Naive thymus-derived CD4-positive, alpha-beta T cell (primary cell): ENCODE measurements around the gene XRN1. TPM values are rescaled to one million over a fixed set of nuclear protein-coding genes. Genes with fewer than 3 reads are reported as not detected.

Experiments
- ATAC-seq: fragments of 150-1000 bp; cut with Tn5 transposase; 2 replicates; pipeline ENCODE4 v1.10.0; 2021; ENCODE audit warnings: mild to moderate bottlenecking, moderate library complexity
- CTCF ChIA-PET: fragments of 350-600 bp; sonication (Branson Sonifier 250); formaldehyde crosslinking; loops from one replicate; lab custom pipeline; 2021; ENCODE audit warnings: antibody characterized with exemption; lab: Charles Lee
- POLR2A ChIA-PET: fragments of 350-600 bp; sonication (Branson Sonifier 250); formaldehyde crosslinking; loops from one replicate; lab custom pipeline; 2021; ENCODE audit warnings: antibody characterized with exemption, inconsistent platforms; lab: Charles Lee
- DNase-seq, 9 donors: peaks; one replicate each; pipeline versions ENCODE4 v3.0.0 to v3.0.0-alpha.2; 2020 to 2022; ENCODE audit warnings: mixed read lengths in 1 of 9
- H3K27ac ChIP-seq: one replicate; pipeline ENCODE4 v1.7.0; 2013; ENCODE audit warnings: mild to moderate bottlenecking, low read depth, low read length, moderate library complexity
- H3K27me3 ChIP-seq, 2 donors: one replicate each; pipeline ENCODE4 v1.7.0; 2013; ENCODE audit warnings: low read length in 2 of 2, mild to moderate bottlenecking in 2 of 2, moderate library complexity in 2 of 2; ENCODE audit not compliant: control insufficient read depth in 2 of 2, insufficient read depth in 2 of 2
- H3K36me3 ChIP-seq, 3 experiments: 1 replicate in 2 of 3; 2 replicates in 1 of 3; pipeline ENCODE4 v1.7.0; 2013; ENCODE audit warnings: low read length in 3 of 3, mild to moderate bottlenecking in 3 of 3, moderate library complexity in 1 of 3; ENCODE audit not compliant: insufficient read depth in 3 of 3, control insufficient read depth in 2 of 3
- H3K4me1 ChIP-seq, 2 donors: one replicate each; pipeline ENCODE4 v1.7.0; 2013; ENCODE audit warnings: low read length in 2 of 2, mild to moderate bottlenecking in 2 of 2, moderate library complexity in 1 of 2; ENCODE audit not compliant: control insufficient read depth in 2 of 2, insufficient read depth in 2 of 2
- H3K4me3 ChIP-seq: 2 replicates; pipeline ENCODE4 v1.7.0; 2013; ENCODE audit warnings: mild to moderate bottlenecking, low read length
- H3K9me3 ChIP-seq, 3 experiments: 1 replicate in 2 of 3; 2 replicates in 1 of 3; pipeline ENCODE4 v1.7.0; 2013; ENCODE audit warnings: low read length in 3 of 3; ENCODE audit not compliant: control insufficient read depth in 2 of 3
- H3K27ac Mint-ChIP-seq, 9 donors: one replicate each; pipeline ENCODE4 v1.8.0; 2020 to 2022; ENCODE audit warnings: mixed read lengths in 9 of 9, mild to moderate bottlenecking in 8 of 9, moderate library complexity in 5 of 9, inconsistent platforms in 2 of 9
- H3K27me3 Mint-ChIP-seq, 5 donors: one replicate each; pipeline ENCODE4 v1.8.0; 2021 to 2022; ENCODE audit warnings: mixed read lengths in 5 of 5, mild to moderate bottlenecking in 1 of 5
- H3K36me3 Mint-ChIP-seq, 5 donors: one replicate each; pipeline ENCODE4 v1.8.0; 2020 to 2022; ENCODE audit warnings: mixed read lengths in 5 of 5, mild to moderate bottlenecking in 3 of 5, inconsistent platforms in 1 of 5
- H3K4me1 Mint-ChIP-seq, 7 donors: one replicate each; pipeline ENCODE4 v1.8.0; 2020 to 2022; ENCODE audit warnings: mixed read lengths in 7 of 7, mild to moderate bottlenecking in 3 of 7, inconsistent platforms in 1 of 7
- H3K4me3 Mint-ChIP-seq, 10 donors: one replicate each; pipeline ENCODE4 v1.8.0; 2020 to 2022; ENCODE audit warnings: mild to moderate bottlenecking in 10 of 10, mixed read lengths in 10 of 10, moderate library complexity in 6 of 10, inconsistent platforms in 2 of 10
- H3K9me3 Mint-ChIP-seq, 11 donors: one replicate each; pipeline ENCODE4 v1.8.0; 2020 to 2022; ENCODE audit warnings: mixed read lengths in 11 of 11, mild to moderate bottlenecking in 4 of 11, inconsistent platforms in 1 of 11, moderate library complexity in 1 of 11
- intact Hi-C, 2 donors: fragments of 100-400 bp; cut with micrococcal nuclease; formaldehyde crosslinking; loops; one replicate each; pipeline ENCODE4 v1.15.1; 2023
- polyA plus RNA-seq, 2 donors: library from polyadenylated mRNA; unstranded; fragments of 300-500 nt; fragmentation: Illumina TruSeq; gene quantifications; one replicate each; pipeline ENCODE4 v1.2.3, GENCODE V29; 2021
- total RNA-seq, 6 experiments: library from RNA in 5 of 6; stranded (reverse) in 5 of 6; gene quantifications; 1 replicate in 5 of 6; 2 replicates in 1 of 6; pipeline ENCODE4 v1.2.3 and lab custom pipeline; 2021 to 2026

The XRN1 gene
- total and polyA plus RNA-seq, 7 experiments from 2014 or later = 40.9 to 123 (median 94.7) TPM

DNA sequence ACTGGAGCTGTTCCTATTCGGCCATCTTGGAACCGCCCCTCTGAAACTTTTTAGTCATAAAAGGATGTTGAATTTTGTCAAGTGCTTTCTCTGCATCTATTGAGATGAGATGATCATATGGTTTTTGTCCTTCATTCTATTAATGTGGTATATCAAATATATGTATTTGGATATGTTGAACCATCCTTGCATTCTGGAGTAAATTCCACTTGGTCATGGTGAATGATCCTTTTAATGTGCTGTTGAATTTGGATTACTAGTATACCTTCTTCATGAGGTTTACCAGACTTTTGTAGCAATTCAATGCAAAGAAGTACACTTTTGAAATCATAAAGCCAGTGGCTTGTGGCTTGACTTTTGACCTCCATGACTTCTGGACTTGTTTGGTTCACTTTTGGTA lies 33.4 kb upstream of the XRN1 start:
- peaks cover 0 to 30% (median 5%) of the 10 kb centered on the region in 11 donors for H3K9me3 Mint-ChIP-seq
- ChIA-PET POLR2A (no interaction called here), CTCF (no interaction called here)
- intact Hi-C loops = no loop called here
- no peak overlapping the region for H3K4me3 Mint-ChIP-seq
- H3K4me1 ChIP-seq = no peaks in the 10 kb centered on the region
- H3K9me3 ChIP-seq = peaks cover 0 to 9% (median 0%) of the 10 kb centered on the region in 3 experiments
- H3K27ac Mint-ChIP-seq = no peak overlapping the region
- H3K36me3 Mint-ChIP-seq = peaks cover 12 to 69% (median 43%) of the 10 kb centered on the region in 5 donors
- no peaks in the 10 kb centered on the region for H3K4me1 Mint-ChIP-seq
- ATAC-seq = no peak
- no peak overlapping the region for H3K4me3 ChIP-seq
- no peak for DNase-seq
- H3K36me3 ChIP-seq = peaks cover 6 to 46% (median 19%) of the 10 kb centered on the region in 3 experiments
- H3K27me3 ChIP-seq = no peaks in the 10 kb centered on the region
- no peaks in the 10 kb centered on the region for H3K27me3 Mint-ChIP-seq
- H3K27ac ChIP-seq = no peak overlapping the region

DNA sequence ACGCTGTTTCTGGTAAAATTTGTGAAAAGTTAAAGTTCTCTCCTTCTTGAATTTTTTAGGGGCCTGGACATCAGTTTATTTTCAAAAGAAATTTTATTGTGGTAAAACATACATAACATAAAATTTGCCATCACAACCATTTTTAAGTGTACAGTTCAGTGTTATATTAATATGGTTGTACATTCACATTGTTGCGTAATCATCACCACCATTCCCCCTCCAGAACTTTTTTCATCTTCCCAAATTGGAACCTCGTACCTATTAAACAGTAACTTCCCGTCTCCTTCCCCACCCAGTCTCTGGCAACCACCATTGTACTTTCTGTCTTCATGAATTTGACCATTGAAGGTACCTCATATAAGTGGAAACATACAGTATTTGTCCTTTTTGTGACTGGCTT lies 23.0 kb upstream of the XRN1 start:
- Mint-ChIP-seq H3K27ac (peak overlapping the region in 4 of 9 donors; percentile 3 to 46 (median 20)), H3K27me3 (no peaks in the 10 kb centered on the region), H3K4me1 (no peaks in the 10 kb centered on the region), H3K4me3 (no peak overlapping the region), H3K9me3 (peaks cover 0 to 5% (median 1%) of the 10 kb centered on the region in 11 donors), H3K36me3 (peaks cover 0 to 24% (median 20%) of the 10 kb centered on the region in 5 donors)
- CTCF ChIA-PET = no interaction called here
- Histone ChIP-seq H3K27ac (no peak overlapping the region), H3K27me3 (no peaks in the 10 kb centered on the region), H3K4me3 (no peak overlapping the region), H3K4me1 (no peaks in the 10 kb centered on the region), H3K36me3 (peaks cover 0 to 6% (median 0%) of the 10 kb centered on the region in 3 experiments), H3K9me3 (no peaks in the 10 kb centered on the region)
- DNase-seq (no peak), ATAC-seq (no peak)
- intact Hi-C loops = no loop called here
- POLR2A ChIA-PET = no interaction called here

DNA sequence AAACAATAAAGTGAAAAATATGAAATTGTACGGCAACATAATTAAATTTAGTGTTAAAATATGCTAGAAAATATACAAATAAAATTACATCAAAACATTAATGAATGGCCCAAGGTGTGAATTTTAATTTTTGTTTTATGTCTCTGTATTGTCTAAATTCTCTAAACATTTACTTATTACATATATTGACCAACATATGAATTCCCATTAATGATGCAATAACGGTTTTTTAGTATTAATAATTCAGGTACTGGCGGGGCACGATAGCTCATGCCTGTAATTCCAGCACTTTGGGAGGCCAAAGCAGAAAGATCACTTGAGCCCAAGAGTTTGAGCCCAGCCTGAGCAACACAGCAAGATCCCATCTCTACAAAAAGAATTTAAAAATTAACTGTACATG lies 20.6 kb upstream of the XRN1 start:
- H3K27me3 ChIP-seq = no peaks in the 10 kb centered on the region
- peaks cover 0 to 6% (median 0%) of the 10 kb centered on the region in 3 experiments for H3K36me3 ChIP-seq
- no peak overlapping the region for H3K27ac ChIP-seq
- no peaks in the 10 kb centered on the region for H3K9me3 ChIP-seq
- Mint-ChIP-seq H3K4me1 (no peaks in the 10 kb centered on the region), H3K36me3 (peaks cover 0 to 36% (median 16%) of the 10 kb centered on the region in 5 donors), H3K9me3 (peaks cover 0 to 2% (median 0%) of the 10 kb centered on the region in 11 donors), H3K4me3 (no peak overlapping the region), H3K27ac (no peak overlapping the region), H3K27me3 (no peaks in the 10 kb centered on the region)
- intact Hi-C loops = no loop called here
- CTCF ChIA-PET = no interaction called here
- no peak overlapping the region for H3K4me3 ChIP-seq
- H3K4me1 ChIP-seq = no peaks in the 10 kb centered on the region
- POLR2A ChIA-PET = interaction anchor here (0.6 kb wide), 1 partner anchor 80 kb away, joined by 3 read pairs; no protein-coding TSS in a partner anchor
- no peak for DNase-seq
- no peak for ATAC-seq

DNA sequence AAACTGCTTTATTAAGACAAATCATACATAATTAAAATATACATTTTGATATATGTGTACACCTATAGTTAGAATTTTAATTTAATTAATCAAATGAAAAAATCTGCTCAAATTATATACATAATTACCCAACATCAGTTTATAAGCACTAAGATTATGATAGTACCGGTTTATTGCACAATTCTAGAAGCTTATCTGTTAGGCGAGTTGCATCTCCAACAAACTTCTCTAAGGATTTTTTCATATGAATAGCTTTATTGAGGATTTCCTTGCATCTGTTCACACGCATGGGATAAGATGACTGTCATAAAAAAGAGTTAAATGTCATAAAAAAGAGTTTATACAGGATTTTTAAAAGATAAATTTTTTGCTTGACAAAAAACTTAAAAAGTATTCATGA lies 19.9 kb upstream of the XRN1 start:
- H3K9me3 ChIP-seq = no peaks in the 10 kb centered on the region
- Mint-ChIP-seq H3K27me3 (no peaks in the 10 kb centered on the region), H3K4me1 (no peaks in the 10 kb centered on the region), H3K36me3 (peaks cover 0 to 32% (median 9%) of the 10 kb centered on the region in 5 donors), H3K4me3 (no peak overlapping the region), H3K27ac (no peak overlapping the region), H3K9me3 (no peaks in the 10 kb centered on the region)
- ATAC-seq (no peak), DNase-seq (no peak)
- H3K27me3 ChIP-seq = no peaks in the 10 kb centered on the region
- peaks cover 0 to 6% (median 0%) of the 10 kb centered on the region in 3 experiments for H3K36me3 ChIP-seq
- intact Hi-C loops = no loop called here
- H3K4me1 ChIP-seq = no peaks in the 10 kb centered on the region
- ChIA-PET CTCF (no interaction called here), POLR2A (no interaction called here)
- H3K27ac ChIP-seq = no peak overlapping the region
- no peak overlapping the region for H3K4me3 ChIP-seq

DNA sequence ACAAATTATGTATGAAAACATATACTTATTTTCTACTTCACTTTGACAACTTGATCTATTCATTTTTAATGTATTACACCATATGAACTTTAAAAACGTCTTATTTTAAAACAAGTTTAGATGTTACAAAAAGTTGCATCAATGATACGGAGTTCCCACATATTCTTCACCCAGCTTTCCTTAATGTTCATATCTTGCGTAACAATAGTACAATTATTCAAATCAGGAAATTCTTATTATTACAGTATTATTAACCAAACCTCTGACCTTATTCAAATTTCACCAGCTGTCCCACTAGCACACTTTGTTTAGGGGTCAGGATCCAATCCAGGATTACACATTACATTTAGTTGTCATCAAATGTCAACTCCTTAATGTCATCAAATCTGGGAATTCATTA lies 12.9 kb upstream of the XRN1 start:
- Histone ChIP-seq H3K27ac (no peak overlapping the region), H3K9me3 (no peaks in the 10 kb centered on the region), H3K27me3 (no peaks in the 10 kb centered on the region), H3K4me1 (no peaks in the 10 kb centered on the region), H3K36me3 (peaks cover 0 to 13% (median 9%) of the 10 kb centered on the region in 3 experiments), H3K4me3 (no peak overlapping the region)
- DNase-seq (no peak), ATAC-seq (no peak)
- intact Hi-C loops = no loop called here
- Mint-ChIP-seq H3K4me1 (peaks cover 0 to 3% (median 0%) of the 10 kb centered on the region in 7 donors), H3K4me3 (no peak overlapping the region), H3K36me3 (peaks cover 4 to 48% (median 20%) of the 10 kb centered on the region in 5 donors), H3K27me3 (no peaks in the 10 kb centered on the region), H3K9me3 (no peaks in the 10 kb centered on the region), H3K27ac (peak overlapping the region in 2 of 9 donors; percentile 6 to 22)
- CTCF ChIA-PET = no interaction called here
- POLR2A ChIA-PET = no interaction called here

DNA sequence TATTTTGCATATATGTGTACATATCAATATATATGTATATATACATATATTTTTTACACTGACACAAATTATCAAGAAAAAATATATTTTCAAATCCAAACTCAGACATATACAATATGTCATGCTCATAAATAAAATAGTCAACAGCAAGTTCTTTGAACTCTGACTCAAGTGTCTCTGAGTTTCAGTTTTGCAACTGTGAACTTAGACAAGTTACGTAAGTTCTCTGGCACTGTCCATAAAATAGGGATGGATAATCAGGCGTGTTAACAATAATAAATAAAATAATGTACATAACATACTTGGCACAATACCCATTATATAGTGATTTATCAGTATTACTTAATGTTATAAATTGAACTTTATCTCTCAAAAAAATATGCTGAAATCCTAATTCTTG lies 12.1 kb upstream of the XRN1 start:
- no peak for ATAC-seq
- no peaks in the 10 kb centered on the region for H3K9me3 Mint-ChIP-seq
- ChIA-PET POLR2A (no interaction called here), CTCF (no interaction called here)
- no peaks in the 10 kb centered on the region for H3K9me3 ChIP-seq
- H3K4me1 Mint-ChIP-seq = peaks cover 0 to 3% (median 0%) of the 10 kb centered on the region in 7 donors
- no peak overlapping the region for H3K4me3 ChIP-seq
- H3K27me3 ChIP-seq = no peaks in the 10 kb centered on the region
- H3K4me3 Mint-ChIP-seq = no peak overlapping the region
- intact Hi-C loops = no loop called here
- no peak for DNase-seq
- no peak overlapping the region for H3K27ac ChIP-seq
- no peak overlapping the region for H3K27ac Mint-ChIP-seq
- no peaks in the 10 kb centered on the region for H3K4me1 ChIP-seq
- no peaks in the 10 kb centered on the region for H3K27me3 Mint-ChIP-seq
- H3K36me3 Mint-ChIP-seq = peaks cover 4 to 46% (median 20%) of the 10 kb centered on the region in 5 donors
- peaks cover 0 to 13% (median 9%) of the 10 kb centered on the region in 3 experiments for H3K36me3 ChIP-seq

DNA sequence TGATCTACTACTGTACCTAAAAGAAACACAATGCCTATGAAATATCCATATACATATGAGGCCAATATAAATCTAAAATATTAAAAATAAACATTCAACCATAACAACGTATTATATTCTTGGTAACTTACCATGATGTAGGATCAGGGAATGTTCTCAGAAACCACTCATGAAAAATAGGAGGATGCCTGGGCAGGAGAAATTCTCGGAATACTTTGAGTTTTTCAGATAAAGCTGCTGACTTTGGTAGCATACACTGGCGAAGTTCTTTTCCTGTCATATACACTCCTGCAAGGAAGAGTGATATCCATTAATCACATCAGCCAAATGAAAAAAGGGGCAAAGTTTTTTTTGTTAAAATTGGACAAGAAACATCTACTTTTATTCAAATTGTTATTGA lies 11.3 kb upstream of the XRN1 start:
- Histone ChIP-seq H3K9me3 (no peaks in the 10 kb centered on the region), H3K36me3 (peaks cover 0 to 13% (median 9%) of the 10 kb centered on the region in 3 experiments), H3K27ac (no peak overlapping the region), H3K4me3 (no peak overlapping the region), H3K4me1 (no peaks in the 10 kb centered on the region), H3K27me3 (no peaks in the 10 kb centered on the region)
- peaks cover 0 to 3% (median 0%) of the 10 kb centered on the region in 7 donors for H3K4me1 Mint-ChIP-seq
- no peak overlapping the region for H3K4me3 Mint-ChIP-seq
- H3K27me3 Mint-ChIP-seq = no peaks in the 10 kb centered on the region
- intact Hi-C loops = no loop called here
- DNase-seq (no peak), ATAC-seq (no peak)
- H3K36me3 Mint-ChIP-seq = peaks cover 4 to 42% (median 17%) of the 10 kb centered on the region in 5 donors
- H3K9me3 Mint-ChIP-seq = no peaks in the 10 kb centered on the region
- ChIA-PET CTCF (no interaction called here), POLR2A (no interaction called here)
- no peak overlapping the region for H3K27ac Mint-ChIP-seq
